Duodenal mucosa (tissue), 2 donors: ENCODE results near the gene SSBP1.
"Not testable (repeated sequence)": the region's sequence is repeated elsewhere in the genome, so short reads cannot be mapped to it uniquely, and the experiment has no call there.

Experiments used
- H3K27ac ChIP-seq: one replicate; pipeline ENCODE4 v1.7.0; 2013; ENCODE audit warnings: low read depth, low read length
- H3K27me3 ChIP-seq, 2 donors: one replicate each; pipeline ENCODE4 v1.7.0; 2013; ENCODE audit warnings: low read length in 2 of 2, control low read depth in 1 of 2; ENCODE audit not compliant: insufficient read depth in 2 of 2, control insufficient read depth in 1 of 2
- H3K36me3 ChIP-seq, 2 donors: one replicate each; pipeline ENCODE4 v1.7.0; 2013; ENCODE audit warnings: low read length in 2 of 2, control low read depth in 1 of 2; ENCODE audit not compliant: insufficient read depth in 2 of 2, control insufficient read depth in 1 of 2
- H3K4me1 ChIP-seq, 2 donors: one replicate each; pipeline ENCODE4 v1.7.0; 2013; ENCODE audit warnings: low read length in 2 of 2, control low read depth in 1 of 2; ENCODE audit not compliant: insufficient read depth in 2 of 2, control insufficient read depth in 1 of 2
- H3K4me3 ChIP-seq, 2 donors: one replicate each; pipeline ENCODE4 v1.7.0; 2013; ENCODE audit warnings: low read length in 2 of 2, low read depth in 1 of 2
- H3K9ac ChIP-seq, 2 donors: one replicate each; pipeline ENCODE4 v1.7.0; 2013; ENCODE audit warnings: low read length in 2 of 2, low read depth in 1 of 2
- H3K9me3 ChIP-seq, 2 donors: one replicate each; pipeline ENCODE4 v1.7.0; 2013; ENCODE audit warnings: low read length in 2 of 2, control low read depth in 1 of 2; ENCODE audit not compliant: control insufficient read depth in 1 of 2

The SSBP1 gene

DNA sequence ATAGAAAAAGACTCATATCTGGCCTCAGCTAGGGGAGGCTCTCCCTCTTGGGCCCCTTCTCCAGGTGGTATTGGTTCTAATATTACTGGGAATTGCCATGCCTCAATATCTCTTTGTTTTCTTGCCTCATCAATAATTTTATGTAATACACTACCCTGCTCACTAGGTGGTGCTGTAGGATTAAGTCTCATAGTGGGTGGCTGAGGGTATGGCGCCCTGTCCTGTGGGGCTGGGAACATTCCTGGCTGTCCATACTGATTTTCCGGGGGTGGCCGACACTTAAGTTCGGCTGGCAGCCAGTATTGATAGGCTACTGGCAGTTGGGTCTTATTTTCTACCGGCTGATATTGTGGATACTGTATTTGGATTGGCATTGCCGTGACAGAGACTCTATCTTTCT, 16.8 kb downstream of the SSBP1 start:
- Histone ChIP-seq H3K4me3 (no peak overlapping the region), H3K9me3 (peaks cover 25 to 29% of the 10 kb centered on the region in 2 donors), H3K27me3 (no peaks in the 10 kb centered on the region), H3K9ac (no peak overlapping the region), H3K36me3 (peaks cover 33 to 78% of the 10 kb centered on the region in 2 donors), H3K27ac (no peak overlapping the region), H3K4me1 (no peaks in the 10 kb centered on the region)

DNA sequence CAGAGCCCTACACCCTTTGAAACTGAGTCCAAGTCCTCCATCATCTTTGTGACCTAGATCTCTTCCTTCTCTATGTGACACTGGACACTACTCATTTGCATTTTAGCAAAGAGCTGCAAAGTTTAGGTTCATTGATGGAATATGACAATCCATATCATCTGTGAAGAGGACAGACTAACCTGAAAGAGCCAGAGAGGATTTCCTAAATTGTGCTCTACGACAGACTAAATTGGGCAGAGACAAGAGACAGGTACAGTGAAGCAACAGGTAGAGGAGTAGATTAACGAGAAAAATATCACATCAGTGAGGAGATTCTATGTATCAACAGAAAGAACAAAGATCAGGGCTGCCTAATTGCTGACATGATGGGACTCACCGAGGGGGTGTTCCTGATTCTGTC, 25.6 kb downstream of the SSBP1 start, which contains the start of gene TAS2R3:
TAS2R3 (plus strand) TSS at position 301 of the 400 bp plus-strand sequence; CDS start at position 363, 62 bp downstream.
- Histone ChIP-seq H3K27ac (no peak within 1 kb of the TSS), H3K9ac (no peak within 1 kb of the TSS), H3K4me1 (no peaks in the 10 kb centered on the region), H3K36me3 (peaks cover 12 to 48% of the 10 kb centered on the region in 2 donors), H3K4me3 (no peak within 1 kb of the TSS), H3K27me3 (no peaks in the 10 kb centered on the region), H3K9me3 (no peaks in the 10 kb centered on the region)

DNA sequence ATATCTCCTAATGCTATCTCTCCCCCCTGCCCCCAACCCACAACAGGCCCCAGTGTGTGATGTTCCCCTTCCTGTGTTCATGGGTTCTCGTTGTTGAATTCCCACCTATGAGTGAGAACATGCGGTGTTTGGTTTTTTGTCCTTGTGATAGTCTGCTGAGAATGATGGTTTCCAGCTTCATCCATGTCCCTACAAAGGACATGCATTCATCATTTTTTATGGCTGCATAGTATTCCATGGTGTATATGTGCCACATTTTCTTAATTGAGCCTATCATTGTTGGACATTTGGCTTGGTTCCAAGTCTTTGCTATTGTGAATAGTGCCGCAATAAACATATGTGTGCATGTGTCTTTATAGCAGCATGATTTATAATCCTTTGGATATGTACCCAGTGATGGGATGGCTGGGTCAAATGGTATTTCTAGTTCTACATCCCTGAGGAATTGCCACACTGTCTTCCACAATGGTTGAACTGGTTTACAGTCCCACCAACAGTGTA, 32.0 kb downstream of the SSBP1 start:
- H3K4me1 ChIP-seq, H3K27ac ChIP-seq, H3K36me3 ChIP-seq, H3K9me3 ChIP-seq, H3K27me3 ChIP-seq, H3K9ac ChIP-seq, H3K4me3 ChIP-seq: not testable (repeated sequence)

DNA sequence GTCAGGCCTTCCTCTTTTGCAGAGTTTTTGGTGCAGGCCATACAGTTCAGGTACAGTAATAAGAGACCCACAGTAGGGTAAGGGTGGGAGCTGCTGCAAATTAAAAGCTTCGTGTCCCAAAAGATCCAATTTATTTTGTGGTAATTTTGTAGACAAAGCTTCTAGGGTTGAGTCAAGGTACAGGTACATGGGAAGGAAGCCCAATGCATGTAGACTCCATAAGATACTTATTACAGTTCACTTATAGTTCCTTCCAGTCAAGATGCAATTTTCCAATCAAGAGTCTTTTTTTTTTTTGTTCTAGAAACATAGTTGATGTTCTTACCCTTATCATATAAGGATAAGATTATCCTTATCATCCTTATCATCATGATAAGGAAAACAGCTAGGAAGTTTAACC, 38.2 kb downstream of the SSBP1 start, which contains the start of gene TAS2R4:
TAS2R4 (plus strand) TSS at position 301 of the 400 bp plus-strand sequence. CDS start 1,815 bp downstream, outside the sequence.
- no peaks in the 10 kb centered on the region for H3K9me3 ChIP-seq
- peaks cover 0 to 16% of the 10 kb centered on the region in 2 donors for H3K36me3 ChIP-seq
- no peak within 1 kb of the TSS for H3K4me3 ChIP-seq
- H3K27ac ChIP-seq = no peak within 1 kb of the TSS
- H3K4me1 ChIP-seq = no peaks in the 10 kb centered on the region
- H3K9ac ChIP-seq = no peak within 1 kb of the TSS
- no peaks in the 10 kb centered on the region for H3K27me3 ChIP-seq

DNA sequence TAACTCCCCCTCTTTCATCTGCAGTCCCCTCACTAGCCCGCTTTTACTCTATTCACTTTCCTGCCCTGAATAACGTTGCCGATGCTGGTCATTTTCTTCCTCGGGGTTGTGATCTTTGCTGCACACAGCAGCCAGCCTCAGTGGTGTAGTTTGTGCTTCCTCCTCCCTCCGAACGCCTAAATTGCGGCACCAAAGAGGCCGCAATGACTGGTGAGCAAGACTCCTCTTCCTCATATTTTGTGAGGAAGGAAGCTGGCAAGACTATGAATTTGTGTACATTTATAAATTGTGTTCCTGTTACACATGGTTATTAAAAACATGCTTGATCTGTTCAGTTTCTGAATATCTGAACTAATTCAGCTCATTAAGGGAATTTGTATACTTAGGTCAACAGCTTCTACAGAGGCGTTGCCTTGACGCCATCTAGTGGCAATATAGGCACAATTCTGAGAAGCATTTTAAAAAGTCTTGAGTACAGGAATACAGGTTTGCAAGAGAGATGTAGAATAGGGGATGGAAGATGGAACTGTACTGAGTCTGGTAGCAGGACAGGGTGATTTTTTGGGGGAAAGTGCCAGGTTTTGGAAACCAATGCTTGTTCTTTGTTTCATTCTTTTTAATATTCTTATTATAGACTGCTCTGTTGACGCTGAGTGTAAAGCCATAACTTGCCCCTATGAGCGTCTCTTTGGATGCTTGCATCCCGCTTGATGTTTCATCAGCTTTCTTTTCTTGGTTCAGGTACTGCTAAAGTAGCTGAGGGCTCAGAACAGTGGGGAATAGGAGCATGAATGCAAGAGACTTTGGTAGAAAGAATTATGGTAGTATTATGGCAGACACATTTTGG, 47.8 kb downstream of the SSBP1 start:
- Histone ChIP-seq H3K9ac (no peak overlapping the region), H3K27me3 (no peaks in the 10 kb centered on the region), H3K36me3 (peaks cover 3 to 4% of the 10 kb centered on the region in 2 donors), H3K9me3 (no peaks in the 10 kb centered on the region), H3K4me1 (no peaks in the 10 kb centered on the region), H3K27ac (no peak overlapping the region), H3K4me3 (no peak overlapping the region)

DNA sequence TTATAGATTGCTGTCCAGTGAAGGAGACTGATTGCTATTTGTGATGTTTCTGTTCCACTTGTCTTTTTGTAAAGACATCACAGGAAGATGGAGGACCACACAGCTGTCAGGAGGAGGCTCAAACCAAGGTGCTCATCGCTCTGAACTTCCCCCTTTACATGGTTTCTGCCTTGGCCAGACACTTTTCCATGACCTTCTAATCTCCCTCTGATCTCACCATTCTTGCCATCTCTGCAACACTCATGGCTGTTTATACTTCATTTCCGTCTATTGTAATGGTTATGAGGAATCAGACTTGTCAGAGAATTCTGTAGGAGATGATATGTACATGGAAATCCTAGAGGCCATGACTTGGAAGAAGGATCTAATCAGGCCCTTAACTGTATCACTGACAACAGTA, 50.1 kb downstream of the SSBP1 start:
- H3K27me3 ChIP-seq = no peaks in the 10 kb centered on the region
- H3K9ac ChIP-seq = no peak overlapping the region
- no peaks in the 10 kb centered on the region for H3K9me3 ChIP-seq
- no peaks in the 10 kb centered on the region for H3K4me1 ChIP-seq
- no peak overlapping the region for H3K27ac ChIP-seq
- peaks cover 3 to 4% of the 10 kb centered on the region in 2 donors for H3K36me3 ChIP-seq
- H3K4me3 ChIP-seq = no peak overlapping the region

DNA sequence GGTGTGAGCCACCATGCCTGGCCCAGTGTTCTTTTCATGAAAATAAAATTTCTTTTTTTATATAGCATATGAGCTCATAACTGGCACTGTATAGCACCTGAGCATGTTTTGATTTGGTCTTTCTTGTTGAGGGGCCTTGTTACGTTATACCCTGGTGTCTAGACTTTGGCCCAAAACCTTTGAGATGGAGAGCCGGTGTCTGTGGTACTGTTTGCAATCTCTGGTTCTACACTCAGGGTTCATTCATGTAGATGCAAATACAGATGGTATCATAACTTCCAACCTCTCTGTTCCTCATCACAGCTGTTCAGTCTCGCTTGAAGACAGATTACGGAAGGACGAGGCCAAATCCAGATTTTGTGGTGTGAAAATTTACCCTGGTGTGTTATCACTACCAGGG, 51.8 kb downstream of the SSBP1 start, which contains the start of gene TAS2R5:
TAS2R5 (plus strand) TSS at position 301 of the 400 bp plus-strand sequence. CDS start 145 bp downstream, outside the sequence.
- Histone ChIP-seq H3K36me3 (peaks cover 3 to 4% of the 10 kb centered on the region in 2 donors), H3K27me3 (no peaks in the 10 kb centered on the region), H3K27ac (no peak within 1 kb of the TSS), H3K4me3 (no peak within 1 kb of the TSS), H3K9me3 (no peaks in the 10 kb centered on the region), H3K4me1 (no peaks in the 10 kb centered on the region), H3K9ac (no peak within 1 kb of the TSS)

DNA sequence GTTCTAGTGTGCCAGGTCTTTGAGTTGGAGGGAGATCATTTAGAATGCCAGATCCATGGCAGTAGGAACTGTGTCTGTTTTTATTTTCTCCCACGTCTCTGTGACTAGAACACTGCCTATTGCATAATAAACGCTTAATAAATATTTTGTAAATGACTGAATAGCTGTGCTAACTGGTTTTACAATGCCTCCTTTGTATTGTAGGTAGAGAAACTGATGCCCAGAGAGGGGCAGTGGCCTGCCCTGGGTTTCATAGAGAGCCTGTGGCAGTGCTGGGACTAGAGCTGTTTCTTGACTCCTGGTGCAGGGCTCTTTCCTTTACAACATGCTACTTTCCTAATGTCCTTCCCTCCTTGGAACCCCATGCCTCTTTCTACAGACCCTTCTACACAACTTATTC, 54.4 kb downstream of the SSBP1 start:
- H3K4me1 ChIP-seq = no peaks in the 10 kb centered on the region
- no peak overlapping the region for H3K27ac ChIP-seq
- H3K4me3 ChIP-seq = no peak overlapping the region
- peaks cover 3 to 4% of the 10 kb centered on the region in 2 donors for H3K36me3 ChIP-seq
- no peak overlapping the region for H3K9ac ChIP-seq
- H3K9me3 ChIP-seq = no peaks in the 10 kb centered on the region
- no peaks in the 10 kb centered on the region for H3K27me3 ChIP-seq
